ENCODE results near the gene ATP8B3.

GRCh38 chr19:1828279-1829238 is 16.5 kb upstream of the ATP8B3 start:
- TF ChIP-seq CTCF (IDR thresholded peaks at IDR 0.05) (no peak), POLR2A (IDR thresholded peaks at IDR 0.05) (no peak)
